H1 (cell line): ENCODE measurements around the gene PRR16. TPM values are rescaled to one million over a fixed set of nuclear protein-coding genes. Genes with fewer than 3 reads are reported as not detected.

Experiments used
- CTCF ChIA-PET: fragments of 300-600 bp; sonication (Branson Sonifier 250); formaldehyde crosslinking; loops from one replicate; lab custom pipeline; 2021; ENCODE audit not compliant: partially characterized antibody; lab: Charles Lee
- POLR2A ChIA-PET: fragments of 300-600 bp; sonication (Branson Sonifier 250); formaldehyde crosslinking; loops from one replicate; lab custom pipeline; 2021; ENCODE audit warnings: inconsistent platforms; ENCODE audit not compliant: partially characterized antibody; lab: Charles Lee
- DNase-seq, 2 experiments: peaks; one replicate each; pipeline versions ENCODE4 v3.0.0 to v3.0.0-alpha.2; 2010 to 2022; ENCODE audit warnings: low spot score in 2 of 2, low read depth in 1 of 2, mixed read lengths in 1 of 2
- FAIRE-seq: peaks from 2 replicates; lab custom pipeline; 2011; peaks lifted over from hg19 to GRCh38; lab: Jason Lieb, UNC
- H2AFZ ChIP-seq: 2 replicates; pipeline ENCODE4 v1.8.1; 2012; ENCODE audit warnings: low read length, inconsistent platforms
- H2AK5ac ChIP-seq: 2 replicates; pipeline ENCODE4 v1.6.1; 2013; ENCODE audit warnings: low read depth, low read length
- H2BK120ac ChIP-seq: replicated peaks from 2 replicates; pipeline ENCODE3; 2013; ENCODE audit warnings: low read depth, low read length, inconsistent platforms
- H2BK12ac ChIP-seq: 2 replicates; pipeline ENCODE4 v1.6.1; 2013; ENCODE audit warnings: low read depth, low read length
- H2BK15ac ChIP-seq: 2 replicates; pipeline ENCODE4 v1.6.1; 2013; ENCODE audit warnings: low read length
- H2BK20ac ChIP-seq: 2 replicates; pipeline ENCODE4 v1.6.1; 2013; ENCODE audit warnings: low read length
- H2BK5ac ChIP-seq: 2 replicates; pipeline ENCODE4 v1.6.1; 2013; ENCODE audit warnings: low read depth, low read length
- H3K14ac ChIP-seq: 2 replicates; pipeline ENCODE4 v1.6.1; 2013; ENCODE audit warnings: inconsistent platforms; ENCODE audit not compliant: insufficient read length
- H3K18ac ChIP-seq: 2 replicates; pipeline ENCODE4 v1.6.1; 2013; ENCODE audit warnings: low read length; ENCODE audit errors: extremely low read depth
- H3K23ac ChIP-seq: 2 replicates; pipeline ENCODE4 v1.6.1; 2013; ENCODE audit warnings: inconsistent platforms; ENCODE audit not compliant: insufficient read length
- H3K23me2 ChIP-seq: 2 replicates; pipeline ENCODE4 v1.6.1; 2013; ENCODE audit warnings: low read depth, low read length
- H3K27ac ChIP-seq: 2 replicates; pipeline ENCODE4 v1.6.1; 2011; ENCODE audit warnings: low read depth, low read length, inconsistent platforms
- H3K27me3 ChIP-seq, 4 experiments: replicated peaks in 1 of 4; 1 replicate in 1 of 4; 2 replicates in 3 of 4; pipeline versions ENCODE4 v1.6.1 to v1.8.1; 2011 to 2013; ENCODE audit warnings: low read length in 3 of 4, mild to moderate bottlenecking in 3 of 4, inconsistent platforms in 2 of 4, mixed read lengths in 2 of 4, moderate library complexity in 1 of 4; ENCODE audit not compliant: control insufficient read depth in 3 of 4, insufficient read depth in 3 of 4; ENCODE audit errors: extremely low read depth in 1 of 4
- H3K36me3 ChIP-seq, 4 experiments: 2 replicates each; pipeline versions ENCODE4 v1.6.1 to v1.8.1; 2011 to 2013; ENCODE audit warnings: mild to moderate bottlenecking in 4 of 4, low read length in 3 of 4, moderate library complexity in 2 of 4, control low read depth in 1 of 4, inconsistent platforms in 1 of 4; ENCODE audit not compliant: insufficient read depth in 4 of 4, control insufficient read depth in 2 of 4
- H3K4ac ChIP-seq: replicated peaks from 2 replicates; pipeline ENCODE3; 2013; ENCODE audit warnings: low read length, low read depth, mixed read lengths, inconsistent platforms; ENCODE audit not compliant: insufficient read length
- H3K4me1 ChIP-seq, 4 experiments: replicated peaks in 1 of 4; 1 replicate in 1 of 4; 2 replicates in 3 of 4; pipeline versions ENCODE4 v1.6.1 to v1.8.1; 2011 to 2013; ENCODE audit warnings: low read length in 3 of 4, inconsistent platforms in 2 of 4, mixed read lengths in 1 of 4; ENCODE audit not compliant: insufficient read depth in 4 of 4, control insufficient read depth in 3 of 4
- H3K4me2 ChIP-seq, 2 experiments: 2 replicates each; pipeline versions ENCODE4 v1.6.1 to v1.8.1; 2011 to 2013; ENCODE audit warnings: low read depth in 2 of 2, low read length in 2 of 2, control low read depth in 1 of 2, inconsistent platforms in 1 of 2, mild to moderate bottlenecking in 1 of 2; ENCODE audit not compliant: insufficient read depth in 1 of 2
- H3K4me3 ChIP-seq, 4 experiments: fragments of 200-600, 300-600 bp in 1 of 4; sonication (generic), shearing (Covaris generic), sonication (Bioruptor Twin) in 1 of 4; 2 replicates each; pipeline versions ENCODE4 v1.5.1 to v1.8.1; 2011 to 2016; ENCODE audit warnings: low read length in 4 of 4, low read depth in 3 of 4, control low read depth in 2 of 4, inconsistent platforms in 2 of 4, mild to moderate bottlenecking in 2 of 4, mixed read lengths in 1 of 4, moderate library complexity in 1 of 4; ENCODE audit not compliant: insufficient read depth in 2 of 4; ENCODE audit errors: extremely low read depth in 1 of 4
- H3K56ac ChIP-seq: replicated peaks from 2 replicates; pipeline ENCODE3; 2013; ENCODE audit warnings: low read depth, mild to moderate bottlenecking, mixed read lengths, low read length, inconsistent platforms; ENCODE audit not compliant: insufficient read length
- H3K79me1 ChIP-seq: 2 replicates; pipeline ENCODE4 v1.6.1; 2013; ENCODE audit warnings: low read depth, low read length, control low read depth
- H3K79me2 ChIP-seq, 2 experiments: 2 replicates each; pipeline versions ENCODE4 v1.6.1 to v1.8.1; 2012 to 2013; ENCODE audit warnings: low read length in 2 of 2, mild to moderate bottlenecking in 2 of 2, inconsistent platforms in 1 of 2; ENCODE audit not compliant: insufficient read depth in 2 of 2, control insufficient read depth in 1 of 2
- H3K9ac ChIP-seq, 4 experiments: replicated peaks in 1 of 4; 1 replicate in 1 of 4; 2 replicates in 3 of 4; pipeline versions ENCODE4 v1.6.1 to v1.8.1; 2011 to 2013; ENCODE audit warnings: low read depth in 3 of 4, low read length in 3 of 4, control low read depth in 2 of 4, mild to moderate bottlenecking in 2 of 4, moderate library complexity in 2 of 4, inconsistent platforms in 1 of 4; ENCODE audit errors: extremely low read depth in 1 of 4
- H3K9me3 ChIP-seq, 2 experiments: 2 replicates each; pipeline versions ENCODE4 v1.6.1 to v1.8.1; 2012 to 2013; ENCODE audit warnings: mild to moderate bottlenecking in 2 of 2, moderate library complexity in 2 of 2, control low read depth in 1 of 2, inconsistent platforms in 1 of 2, low read depth in 1 of 2, low read length in 1 of 2, mixed read lengths in 1 of 2; ENCODE audit not compliant: insufficient read depth in 2 of 2
- H4K20me1 ChIP-seq, 2 experiments: replicated peaks in 1 of 2; 2 replicates each; pipeline versions ENCODE3 to v1.8.1; 2011 to 2013; ENCODE audit warnings: inconsistent platforms in 2 of 2, low read length in 2 of 2, mild to moderate bottlenecking in 1 of 2; ENCODE audit not compliant: insufficient read depth in 2 of 2, control insufficient read depth in 1 of 2
- H4K5ac ChIP-seq: 2 replicates; pipeline ENCODE4 v1.6.1; 2013; ENCODE audit warnings: low read length, low read depth, mixed read lengths, inconsistent platforms; ENCODE audit not compliant: insufficient read length
- H4K8ac ChIP-seq: 2 replicates; pipeline ENCODE4 v1.8.0; 2013; ENCODE audit warnings: mild to moderate bottlenecking, moderate library complexity, low read length, inconsistent platforms; ENCODE audit not compliant: insufficient read depth; ENCODE audit errors: extremely low read depth
- H4K91ac ChIP-seq: replicated peaks from 2 replicates; pipeline ENCODE3; 2013; ENCODE audit warnings: low read length, mixed read lengths, inconsistent platforms; ENCODE audit not compliant: insufficient read length
- BACH1 ChIP-seq: IDR thresholded peaks from 2 replicates; pipeline ENCODE4 v1.6.1; 2012; ENCODE audit warnings: low read length, improper control_type of control experiment
- CBX8 ChIP-seq: fragments of 300-800, 300-1000 bp; sonication (generic); IDR thresholded peaks from 2 replicates; pipeline ENCODE4 v1.7.1; 2016; ENCODE audit warnings: low read depth, low read length, borderline replicate concordance
- CREB1 ChIP-seq: IDR thresholded peaks from 2 replicates; pipeline ENCODE4 v1.6.1; 2012; ENCODE audit warnings: inconsistent platforms
- KDM4A ChIP-seq: IDR thresholded peaks from one replicate; pipeline ENCODE4 v1.7.1; 2012; ENCODE audit warnings: low read depth, mild to moderate bottlenecking, moderate library complexity, low read length, inconsistent platforms; ENCODE audit not compliant: severe bottlenecking
- MAFK ChIP-seq: IDR thresholded peaks from 2 replicates; pipeline ENCODE4 v1.6.1; 2012; ENCODE audit warnings: low read depth, mild to moderate bottlenecking, improper control_type of control experiment, low read length
- PHF8 ChIP-seq: fragments of 200-600 bp; sonication (generic); conservative IDR thresholded peaks from 2 replicates; pipeline ENCODE4 v1.7.1; 2012; ENCODE audit warnings: low read depth, mild to moderate bottlenecking, inconsistent platforms, low read length, moderate library complexity
- RFX5 ChIP-seq: IDR thresholded peaks from 2 replicates; pipeline ENCODE4 v1.6.1; 2011; ENCODE audit warnings: low read depth, low read length, improper control_type of control experiment, borderline replicate concordance
- RXRA ChIP-seq: IDR thresholded peaks from 2 replicates; pipeline ENCODE4 v1.6.1; 2011; ENCODE audit warnings: low read depth, mild to moderate bottlenecking, low read length, moderate library complexity; ENCODE audit not compliant: insufficient read depth
- TAF1 ChIP-seq: IDR thresholded peaks from 2 replicates; pipeline ENCODE4 v1.6.1; 2011; ENCODE audit warnings: mild to moderate bottlenecking, low read depth, low read length
- TAF7 ChIP-seq: optimal IDR thresholded peaks from 2 replicates; pipeline ENCODE3; 2011; ENCODE audit warnings: low read depth, mild to moderate bottlenecking, inconsistent platforms, low read length, moderate library complexity, borderline replicate concordance
- TCF12 ChIP-seq: IDR thresholded peaks from 2 replicates; pipeline ENCODE4 v1.6.1; 2011; ENCODE audit warnings: low read depth, mild to moderate bottlenecking, low read length
- WGBS, 2 experiments: shearing (Covaris generic) in 1 of 2; methylation state at CpG; one replicate each; pipeline versions ENCODE4 v1.1.6 to v1.1.7; 2013 to 2015; ENCODE audit warnings: low lambda C conversion rate in 2 of 2, mixed read lengths in 2 of 2, inconsistent platforms in 1 of 2, low coverage in 1 of 2, missing lambda C conversion rate in 1 of 2; ENCODE audit not compliant: insufficient replicate concordance in 2 of 2, insufficient coverage in 1 of 2, insufficient read length in 1 of 2; ENCODE audit errors: extremely low coverage in 1 of 2, missing lambda C conversion rate in 1 of 2; 5-methylcytosine and 5-hydroxymethylcytosine counted together
- polyA plus RNA-seq, 7 experiments: library from polyadenylated mRNA; depleted of rRNA in 3 of 7; stranded (reverse) in 5 of 7; unstranded in 2 of 7; fragments of >200 nt in 5 of 7; fragments of 200-250 nt in 2 of 7; gene quantifications; 1 replicate in 5 of 7; 2 replicates in 1 of 7; 4 replicates in 1 of 7; pipeline versions ENCODE4 v1.2.1 to v1.2.3, GENCODE V29; 2011 to 2013; ENCODE audit warnings: missing spikeins in 2 of 7, mixed read lengths in 2 of 7
- total RNA-seq: library from RNA; stranded (reverse); fragmentation: NEBNext Ultra II Directional; extraction: Animal tissue kit (Norgen Biotek cat#: 25700); gene quantifications from 2 replicates; pipeline ENCODE4 v1.2.1, GENCODE V29; 2021
- TF ChIP-seq, protein P1 (sequence below): IDR thresholded peaks from 2 replicates; pipeline ENCODE4 v1.6.1; 2012; ENCODE audit warnings: inconsistent platforms

Gene PRR16
- total and polyA plus RNA-seq, 2 of the 8 experiments (the other 6 are each of a cell fraction or from before 2014, with no cell fraction given) = 0.73 to 1.6 TPM

DNA sequence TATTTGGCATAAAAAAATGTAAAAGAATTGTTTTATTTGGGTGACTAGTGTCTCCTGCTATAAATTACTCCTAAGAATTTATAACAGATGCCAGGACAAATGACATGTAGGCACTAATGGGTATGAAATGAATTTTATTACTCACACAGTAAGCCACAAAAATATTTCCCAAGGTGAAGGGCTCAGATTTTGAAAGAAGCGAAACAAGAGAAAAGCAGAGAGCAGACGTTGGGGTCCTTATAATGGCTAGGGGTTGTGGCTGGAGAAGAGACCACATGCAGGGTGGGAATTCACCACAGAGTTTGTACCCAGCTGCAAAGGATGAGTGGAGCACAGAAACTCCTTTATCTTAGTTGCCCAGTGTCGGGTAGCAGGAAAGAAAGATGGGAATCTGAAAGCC, 45.0 kb upstream of the PRR16 start:
- H3K36me3 ChIP-seq = no peaks in the 10 kb centered on the region
- H4K5ac ChIP-seq = no peak overlapping the region
- no peak overlapping the region for H2AK5ac ChIP-seq
- H4K91ac ChIP-seq = no peak overlapping the region
- no peak for FAIRE-seq
- POLR2A ChIA-PET = no interaction called here
- no peak for DNase-seq
- H3K9me3 ChIP-seq = no peaks in the 10 kb centered on the region
- H2BK15ac ChIP-seq = no peak overlapping the region
- no peaks in the 10 kb centered on the region for H3K23me2 ChIP-seq
- no peak overlapping the region for H2BK20ac ChIP-seq
- H4K8ac ChIP-seq = no peak overlapping the region
- H2AFZ ChIP-seq = no peak overlapping the region
- H4K20me1 ChIP-seq = no peaks in the 10 kb centered on the region
- H3K79me1 ChIP-seq = no peaks in the 10 kb centered on the region
- H3K18ac ChIP-seq = no peak overlapping the region
- no peak overlapping the region for H2BK5ac ChIP-seq
- no peak overlapping the region for H3K4me3 ChIP-seq
- no peaks in the 10 kb centered on the region for H3K79me2 ChIP-seq
- no peak for TF ChIP-seq CBX8
- TF ChIP-seq KDM4A = no peak
- TF ChIP-seq CREB1 = no peak
- no peak for TF ChIP-seq TAF1
- TF ChIP-seq RXRA = no peak
- no peak for TF ChIP-seq TCF12
- TF ChIP-seq RFX5 = no peak
- TF ChIP-seq MAFK = no peak
- no peak for TF ChIP-seq TAF7
- TF ChIP-seq, protein P1, sequence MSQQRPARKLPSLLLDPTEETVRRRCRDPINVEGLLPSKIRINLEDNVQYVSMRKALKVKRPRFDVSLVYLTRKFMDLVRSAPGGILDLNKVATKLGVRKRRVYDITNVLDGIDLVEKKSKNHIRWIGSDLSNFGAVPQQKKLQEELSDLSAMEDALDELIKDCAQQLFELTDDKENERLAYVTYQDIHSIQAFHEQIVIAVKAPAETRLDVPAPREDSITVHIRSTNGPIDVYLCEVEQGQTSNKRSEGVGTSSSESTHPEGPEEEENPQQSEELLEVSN = no peak
- no peak for TF ChIP-seq BACH1
- TF ChIP-seq PHF8 = no peak
- TF ChIP-seq, all 59 proteins: peak for 0
- no peak overlapping the region for H2BK120ac ChIP-seq
- H3K27ac ChIP-seq = no peak overlapping the region
- H3K27me3 ChIP-seq = no peaks in the 10 kb centered on the region
- no peak overlapping the region for H2BK12ac ChIP-seq
- H3K4ac ChIP-seq = no peak overlapping the region
- WGBS, 2 experiments = 79% methylated on average over 3 of the region's 3 CpGs; no CpG with 5 or more reads in 1 of the 2 experiments
- H3K4me2 ChIP-seq = no peak overlapping the region
- no peaks in the 10 kb centered on the region; a peak in 1 of 7 replicates for H3K4me1 ChIP-seq
- no peak overlapping the region for H3K23ac ChIP-seq
- H3K14ac ChIP-seq = no peak overlapping the region
- CTCF ChIA-PET = no interaction called here
- H3K9ac ChIP-seq = no peak overlapping the region
- H3K56ac ChIP-seq = no peak overlapping the region
